ENCODE results near the gene VRK1.

DNA sequence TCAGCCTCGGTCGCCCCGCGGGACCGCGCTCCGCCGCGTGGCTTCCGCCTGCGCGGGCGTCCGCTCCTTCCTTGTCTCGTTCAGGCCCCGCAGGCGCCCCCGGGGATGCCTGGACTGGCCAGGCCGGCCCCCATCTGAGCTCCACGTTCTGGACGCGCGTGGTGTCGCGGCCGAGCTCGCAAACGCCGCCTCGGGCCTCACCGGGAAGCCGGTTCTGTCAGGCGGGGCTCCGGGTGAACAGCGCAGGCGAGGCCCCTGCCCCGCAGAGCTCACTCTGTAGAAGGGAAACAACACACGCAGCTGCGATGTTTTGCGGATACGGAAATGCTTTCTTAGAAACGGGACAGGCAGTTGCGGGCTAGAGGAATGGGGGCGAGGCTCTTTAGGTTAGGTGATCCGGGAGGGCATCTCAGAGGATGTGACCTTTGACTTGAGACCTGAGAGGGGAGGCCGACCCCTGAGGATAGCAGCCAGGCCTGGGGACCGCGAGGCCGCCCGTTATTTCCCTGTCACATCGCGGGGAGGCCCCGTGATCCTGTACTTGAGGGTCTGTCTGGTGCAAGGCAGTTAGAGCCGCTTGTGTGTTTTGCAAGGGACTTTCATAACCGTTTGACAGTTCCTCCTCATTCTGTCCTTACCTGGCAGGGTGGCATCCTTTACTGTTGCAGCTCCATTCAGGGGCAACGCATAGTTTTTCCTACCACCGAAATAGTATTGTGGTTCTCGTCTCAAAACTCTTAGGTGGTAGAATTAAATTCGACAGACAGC is 584 bp downstream of the VRK1 start:
- TF ChIP-seq, protein P1, sequence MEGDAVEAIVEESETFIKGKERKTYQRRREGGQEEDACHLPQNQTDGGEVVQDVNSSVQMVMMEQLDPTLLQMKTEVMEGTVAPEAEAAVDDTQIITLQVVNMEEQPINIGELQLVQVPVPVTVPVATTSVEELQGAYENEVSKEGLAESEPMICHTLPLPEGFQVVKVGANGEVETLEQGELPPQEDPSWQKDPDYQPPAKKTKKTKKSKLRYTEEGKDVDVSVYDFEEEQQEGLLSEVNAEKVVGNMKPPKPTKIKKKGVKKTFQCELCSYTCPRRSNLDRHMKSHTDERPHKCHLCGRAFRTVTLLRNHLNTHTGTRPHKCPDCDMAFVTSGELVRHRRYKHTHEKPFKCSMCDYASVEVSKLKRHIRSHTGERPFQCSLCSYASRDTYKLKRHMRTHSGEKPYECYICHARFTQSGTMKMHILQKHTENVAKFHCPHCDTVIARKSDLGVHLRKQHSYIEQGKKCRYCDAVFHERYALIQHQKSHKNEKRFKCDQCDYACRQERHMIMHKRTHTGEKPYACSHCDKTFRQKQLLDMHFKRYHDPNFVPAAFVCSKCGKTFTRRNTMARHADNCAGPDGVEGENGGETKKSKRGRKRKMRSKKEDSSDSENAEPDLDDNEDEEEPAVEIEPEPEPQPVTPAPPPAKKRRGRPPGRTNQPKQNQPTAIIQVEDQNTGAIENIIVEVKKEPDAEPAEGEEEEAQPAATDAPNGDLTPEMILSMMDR (IDR thresholded peaks at IDR 0.05), result no peak
- TF ChIP-seq EP300 (IDR thresholded peaks at IDR 0.05), result no peak
- TF ChIP-seq KDM1A (IDR thresholded peaks at IDR 0.05; ENCODE audit: low read depth), result no peak
- TF ChIP-seq POLR2A (IDR thresholded peaks at IDR 0.05; ENCODE audit: low read length), result no peak
- TF ChIP-seq USF2 (IDR thresholded peaks at IDR 0.05), result no peak
- TF ChIP-seq CBX2 (IDR thresholded peaks at IDR 0.05; ENCODE audit: borderline replicate concordance, low read depth), result no peak
- TF ChIP-seq SMC3 (IDR thresholded peaks at IDR 0.05), result no peak
- TF ChIP-seq POLR2AphosphoS2 (conservative IDR thresholded peaks at IDR 0.05; ENCODE audit: low read length), result no peak
- no peak for TF ChIP-seq RAD21 (conservative IDR thresholded peaks at IDR 0.05 in 1 of 2, IDR thresholded peaks at IDR 0.05 in 1 of 2)
- no peak for TF ChIP-seq MAZ (IDR thresholded peaks at IDR 0.05; ENCODE audit: borderline replicate concordance, low read depth, low read length)
- no peak for TF ChIP-seq BHLHE40 (IDR thresholded peaks at IDR 0.05; ENCODE audit: low read depth, low read length)
- no peak for TF ChIP-seq RFX5 (IDR thresholded peaks at IDR 0.05)

Data from A549 (cell line).